ENCODE results near the gene TIMM17A. TPM values are rescaled to one million over a fixed set of nuclear protein-coding genes. Genes with fewer than 3 reads are reported as not detected.

TIMM17A gene
- total and polyA plus RNA-seq, 7 donors: 45.4 to 176 (median 82.6) TPM

DNA sequence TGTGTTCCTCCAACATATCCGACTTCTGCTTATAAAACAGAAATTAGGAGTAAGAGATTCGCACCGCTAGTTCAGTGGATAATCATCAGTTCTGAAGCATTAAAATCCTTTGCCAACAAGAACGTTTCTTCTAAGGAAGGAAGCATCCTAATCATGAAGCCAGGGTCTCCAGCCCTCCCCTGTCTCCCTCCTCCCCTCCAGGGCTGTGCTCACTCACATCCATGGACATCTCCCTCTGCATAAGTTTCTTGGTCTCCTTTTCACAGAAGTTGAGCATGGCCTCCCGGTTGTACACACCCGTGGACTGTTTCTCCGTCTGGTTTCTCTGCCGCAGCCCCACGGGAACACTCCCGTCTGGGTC lies 9.5 kb upstream of the TIMM17A start:
- ATAC-seq (no peak), DNase-seq (no peak)
- H3K36me3 ChIP-seq (ENCODE audit: insufficient read depth in 1 of 2, low read depth in 1 of 2): no peaks in the 10 kb centered on the region
- intact Hi-C loops (cut with DNase I): loop anchor here in 1 of 2 donors (2.0 kb wide), 1 partner anchor 57 kb away; the partner anchor contains the start of gene SHISA4
- no peaks in the 10 kb centered on the region for H3K9me3 ChIP-seq
- WGBS, 3 donors: 9 to 19% (median 11%) methylated on average over 10 of the region's 10 CpGs
- no peaks in the 10 kb centered on the region for H3K27me3 ChIP-seq (ENCODE audit: insufficient read depth in 3 of 3, low read length in 2 of 3)
- peak overlapping the region; percentile 86 for H3K27ac ChIP-seq
- H3K4me1 ChIP-seq: peaks cover 16% of the 10 kb centered on the region
- peak overlapping the region; percentile 84 for H3K4me3 ChIP-seq
- no peak for TF ChIP-seq CTCF (IDR thresholded peaks at IDR 0.05)

GRCh38 chr1:201946224-201946908 lies 8.9 kb upstream of the TIMM17A start, which contains the start of gene LMOD1:
LMOD1 (minus strand) TSS chr1:201946548; CDS start chr1:201946340, 208 bp downstream.
- Histone ChIP-seq H3K36me3 (ENCODE audit: insufficient read depth in 1 of 2, low read depth in 1 of 2) (no peaks in the 10 kb centered on the region), H3K4me1 (peaks cover 11% of the 10 kb centered on the region), H3K9me3 (no peaks in the 10 kb centered on the region), H3K27me3 (ENCODE audit: insufficient read depth in 3 of 3, low read length in 2 of 3) (no peaks in the 10 kb centered on the region), H3K27ac (peak within 1 kb of the TSS; percentile 86), H3K4me3 (peak within 1 kb of the TSS; percentile 84)
- intact Hi-C loops (cut with DNase I): loop anchor here in 1 of 2 donors (2.0 kb wide), 1 partner anchor 58 kb away; the partner anchor contains the start of gene SHISA4
- DNase-seq (peak; percentile 85 to 92), ATAC-seq (peak; percentile 82 to 87 (median 84))
- 2 to 3% (median 2%) methylated on average over 28 of the region's 28 CpGs for WGBS, 3 donors
- TF ChIP-seq CTCF (IDR thresholded peaks at IDR 0.05): no peak

- WGBS, 3 donors: 25 to 37% (median 25%) methylated on average over 3 of the region's 3 CpGs
- ATAC-seq: peak in 1 of 4 donors; percentile 37
- DNase-seq: no peak
- Histone ChIP-seq H3K4me3 (peak overlapping the region; percentile 84), H3K27me3 (ENCODE audit: insufficient read depth in 3 of 3, low read length in 2 of 3) (no peaks in the 10 kb centered on the region), H3K27ac (peak overlapping the region; percentile 86), H3K9me3 (no peaks in the 10 kb centered on the region), H3K4me1 (peaks cover 11% of the 10 kb centered on the region), H3K36me3 (ENCODE audit: insufficient read depth in 1 of 2, low read depth in 1 of 2) (no peaks in the 10 kb centered on the region)
- no peak for TF ChIP-seq CTCF (IDR thresholded peaks at IDR 0.05)
- intact Hi-C loops (cut with DNase I): loop anchor here in 1 of 2 donors (2.0 kb wide), 1 partner anchor 59 kb away; the partner anchor contains the start of gene SHISA4
These were observed 7.7 kb upstream of the TIMM17A start for GRCh38 chr1:201947697-201948008.

GRCh38 chr1:201949491-201949890 lies 5.8 kb upstream of the TIMM17A start:
- peaks cover 6% of the 10 kb centered on the region for H3K4me1 ChIP-seq
- DNase-seq: no peak
- no peak overlapping the region for H3K4me3 ChIP-seq
- TF ChIP-seq CTCF (IDR thresholded peaks at IDR 0.05): no peak
- H3K27me3 ChIP-seq (ENCODE audit: insufficient read depth in 3 of 3, low read length in 2 of 3): no peaks in the 10 kb centered on the region
- intact Hi-C loops (cut with DNase I): no loop called here
- no peak for ATAC-seq
- no peaks in the 10 kb centered on the region for H3K9me3 ChIP-seq
- H3K36me3 ChIP-seq (ENCODE audit: insufficient read depth in 1 of 2, low read depth in 1 of 2): no peaks in the 10 kb centered on the region
- no peak overlapping the region for H3K27ac ChIP-seq

All from psoas muscle (tissue), 8 donors.